HepG2 (cell line): Measurements from ENCODE around the gene DPEP3. TPM values are rescaled to one million over a fixed set of nuclear protein-coding genes. Genes with fewer than 3 reads are reported as not detected.

ENCODE experiments used
- CAMTA2 ChIP-seq: sonication (generic); formaldehyde crosslinking; IDR thresholded peaks from 2 replicates; pipeline ENCODE4 v1.4.0; 2020; ENCODE audit warnings: mild to moderate bottlenecking, missing genetic modification reagents, borderline replicate concordance
- DNMT1 ChIP-seq: sonication (generic); formaldehyde crosslinking; IDR thresholded peaks from 2 replicates; pipeline ENCODE4 v1.5.1; 2020; ENCODE audit warnings: mild to moderate bottlenecking, missing genetic modification reagents
- HCFC1 ChIP-seq: fragments of 150-350 bp; IDR thresholded peaks from 2 replicates; pipeline ENCODE4 v1.6.1; 2014; ENCODE audit warnings: low read depth, low read length
- KLF16 ChIP-seq, 2 experiments: sonication (generic) in 1 of 2; formaldehyde crosslinking in 1 of 2; IDR thresholded peaks; 2 replicates each; pipeline versions ENCODE4 v1.6.1 to v1.8.0; 2016 to 2023; ENCODE audit warnings: missing genetic modification reagents in 2 of 2, missing compliant biosample characterization in 1 of 2
- LCORL ChIP-seq, 2 experiments: fragments of 450-650 bp in 1 of 2; sonication (generic) in 1 of 2; formaldehyde crosslinking in 1 of 2; IDR thresholded peaks; 2 replicates each; pipeline versions ENCODE4 v1.5.0 to v1.6.1; 2017 to 2020; ENCODE audit warnings: antibody characterized with exemption in 1 of 2, missing genetic modification reagents in 1 of 2
- STAT5B ChIP-seq: sonication (generic); formaldehyde crosslinking; IDR thresholded peaks from 2 replicates; pipeline ENCODE4 v1.4.0; 2020; ENCODE audit warnings: missing genetic modification reagents
- TMF1 ChIP-seq: sonication (generic); formaldehyde crosslinking; IDR thresholded peaks from 2 replicates; pipeline ENCODE4 v1.8.1; 2022; ENCODE audit warnings: low read depth, missing genetic modification reagents
- ZFP37 ChIP-seq: sonication (generic); formaldehyde crosslinking; IDR thresholded peaks from 2 replicates; pipeline ENCODE4 v1.4.0; 2020; ENCODE audit warnings: missing genetic modification reagents, borderline replicate concordance
- ZNF274 ChIP-seq: sonication (generic); formaldehyde crosslinking; IDR thresholded peaks from 2 replicates; pipeline ENCODE4 v1.5.1; 2020; ENCODE audit warnings: mild to moderate bottlenecking, missing genetic modification reagents
- ZNF709 ChIP-seq: sonication (generic); formaldehyde crosslinking; IDR thresholded peaks from 2 replicates; pipeline ENCODE4 v1.5.0; 2020; ENCODE audit warnings: mild to moderate bottlenecking, missing genetic modification reagents
- polyA plus RNA-seq, 8 experiments: library from polyadenylated mRNA; depleted of rRNA in 3 of 8; stranded (reverse) in 7 of 8; unstranded in 1 of 8; fragments of >200 nt; fragmentation: Illumina TruSeq in 4 of 8; extraction: Trizol in 4 of 8; gene quantifications; 2 replicates each; pipeline versions ENCODE4 v1.2.1 to v1.2.3, GENCODE V29; 2011 to 2016; ENCODE audit warnings: low read depth in 4 of 8, missing spikeins in 1 of 8, mixed read lengths in 1 of 8; ENCODE audit not compliant: insufficient read depth in 1 of 8
- total RNA-seq, 5 experiments: library from RNA; depleted of rRNA; stranded (reverse); fragments of >200 nt; fragmentation: Illumina TruSeq; extraction: Trizol; gene quantifications; 2 replicates each; pipeline ENCODE4 v1.2.3, GENCODE V29; 2016; ENCODE audit warnings: low read depth in 1 of 5
- TF ChIP-seq, protein P1 (sequence below): sonication (generic); formaldehyde crosslinking; IDR thresholded peaks from 2 replicates; pipeline ENCODE4 v1.4.0; 2020; ENCODE audit warnings: mild to moderate bottlenecking, missing genetic modification reagents
- TF ChIP-seq, protein P2 (sequence below): sonication (generic); formaldehyde crosslinking; IDR thresholded peaks from 2 replicates; pipeline ENCODE4 v1.5.0; 2020; ENCODE audit warnings: mild to moderate bottlenecking, missing genetic modification reagents
- TF ChIP-seq, protein P3 (sequence below): sonication (generic); formaldehyde crosslinking; IDR thresholded peaks from 2 replicates; pipeline ENCODE4 v1.5.0; 2020; ENCODE audit warnings: missing genetic modification reagents
- TF ChIP-seq, protein P4 (sequence below): sonication (generic); formaldehyde crosslinking; IDR thresholded peaks from 2 replicates; pipeline ENCODE4 v1.4.0; 2020; ENCODE audit warnings: missing genetic modification reagents, borderline replicate concordance

Gene DPEP3
- total and polyA plus RNA-seq, 2 of the 13 experiments (the other 11 are each of a cell fraction or from before 2014, with no cell fraction given), result not detected

DNA sequence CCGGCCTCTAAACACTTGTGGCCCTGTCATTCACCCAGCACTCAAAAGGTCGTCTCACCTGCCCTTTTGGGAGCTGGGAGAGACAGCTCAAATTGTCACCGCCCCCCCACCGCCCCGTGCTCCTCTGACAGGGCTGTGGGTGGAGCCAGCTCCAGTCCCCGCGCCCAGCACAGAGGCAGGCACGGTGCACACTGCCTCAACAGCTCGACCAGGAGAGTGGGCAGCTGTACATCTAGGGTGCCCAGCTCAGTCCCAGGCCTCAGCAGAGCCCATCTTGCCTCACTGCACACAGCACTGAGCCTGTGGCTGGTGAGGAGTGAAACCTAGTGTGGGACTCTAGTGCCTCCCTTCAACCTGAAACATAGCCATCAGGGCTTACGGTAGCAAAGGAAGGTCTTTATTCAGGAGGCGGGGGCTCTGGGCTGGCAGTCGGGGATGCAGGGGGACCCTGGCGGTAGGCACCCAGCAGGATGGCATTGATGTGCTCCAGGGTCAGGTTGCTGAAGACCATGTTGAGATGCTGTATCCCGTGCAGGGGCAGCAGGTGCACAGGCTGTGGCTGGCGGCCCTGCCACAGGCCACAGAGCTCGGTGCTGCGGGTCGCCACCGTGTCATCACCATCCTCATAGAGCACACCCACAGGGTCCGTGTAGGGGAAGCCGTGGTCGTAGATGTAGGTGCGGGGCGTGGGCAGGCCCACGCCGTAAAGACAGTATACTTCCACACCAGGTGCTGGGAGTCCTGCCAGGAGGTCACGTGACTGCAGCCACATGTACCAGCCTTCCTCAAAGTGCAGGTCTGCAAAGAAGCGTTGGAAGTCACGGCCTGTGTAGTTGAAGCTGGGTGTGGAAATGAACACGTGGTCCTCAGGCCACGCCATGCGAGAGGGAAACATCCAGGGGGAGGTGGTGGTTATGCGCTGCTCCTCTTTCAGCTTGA lies 40.5 kb downstream of the DPEP3 start (continued):
- TF ChIP-seq, protein P1, sequence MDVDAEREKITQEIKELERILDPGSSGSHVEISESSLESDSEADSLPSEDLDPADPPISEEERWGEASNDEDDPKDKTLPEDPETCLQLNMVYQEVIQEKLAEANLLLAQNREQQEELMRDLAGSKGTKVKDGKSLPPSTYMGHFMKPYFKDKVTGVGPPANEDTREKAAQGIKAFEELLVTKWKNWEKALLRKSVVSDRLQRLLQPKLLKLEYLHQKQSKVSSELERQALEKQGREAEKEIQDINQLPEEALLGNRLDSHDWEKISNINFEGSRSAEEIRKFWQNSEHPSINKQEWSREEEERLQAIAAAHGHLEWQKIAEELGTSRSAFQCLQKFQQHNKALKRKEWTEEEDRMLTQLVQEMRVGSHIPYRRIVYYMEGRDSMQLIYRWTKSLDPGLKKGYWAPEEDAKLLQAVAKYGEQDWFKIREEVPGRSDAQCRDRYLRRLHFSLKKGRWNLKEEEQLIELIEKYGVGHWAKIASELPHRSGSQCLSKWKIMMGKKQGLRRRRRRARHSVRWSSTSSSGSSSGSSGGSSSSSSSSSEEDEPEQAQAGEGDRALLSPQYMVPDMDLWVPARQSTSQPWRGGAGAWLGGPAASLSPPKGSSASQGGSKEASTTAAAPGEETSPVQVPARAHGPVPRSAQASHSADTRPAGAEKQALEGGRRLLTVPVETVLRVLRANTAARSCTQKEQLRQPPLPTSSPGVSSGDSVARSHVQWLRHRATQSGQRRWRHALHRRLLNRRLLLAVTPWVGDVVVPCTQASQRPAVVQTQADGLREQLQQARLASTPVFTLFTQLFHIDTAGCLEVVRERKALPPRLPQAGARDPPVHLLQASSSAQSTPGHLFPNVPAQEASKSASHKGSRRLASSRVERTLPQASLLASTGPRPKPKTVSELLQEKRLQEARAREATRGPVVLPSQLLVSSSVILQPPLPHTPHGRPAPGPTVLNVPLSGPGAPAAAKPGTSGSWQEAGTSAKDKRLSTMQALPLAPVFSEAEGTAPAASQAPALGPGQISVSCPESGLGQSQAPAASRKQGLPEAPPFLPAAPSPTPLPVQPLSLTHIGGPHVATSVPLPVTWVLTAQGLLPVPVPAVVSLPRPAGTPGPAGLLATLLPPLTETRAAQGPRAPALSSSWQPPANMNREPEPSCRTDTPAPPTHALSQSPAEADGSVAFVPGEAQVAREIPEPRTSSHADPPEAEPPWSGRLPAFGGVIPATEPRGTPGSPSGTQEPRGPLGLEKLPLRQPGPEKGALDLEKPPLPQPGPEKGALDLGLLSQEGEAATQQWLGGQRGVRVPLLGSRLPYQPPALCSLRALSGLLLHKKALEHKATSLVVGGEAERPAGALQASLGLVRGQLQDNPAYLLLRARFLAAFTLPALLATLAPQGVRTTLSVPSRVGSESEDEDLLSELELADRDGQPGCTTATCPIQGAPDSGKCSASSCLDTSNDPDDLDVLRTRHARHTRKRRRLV (CRISPR knock-in tag), result no peak
- TF ChIP-seq, protein P2, sequence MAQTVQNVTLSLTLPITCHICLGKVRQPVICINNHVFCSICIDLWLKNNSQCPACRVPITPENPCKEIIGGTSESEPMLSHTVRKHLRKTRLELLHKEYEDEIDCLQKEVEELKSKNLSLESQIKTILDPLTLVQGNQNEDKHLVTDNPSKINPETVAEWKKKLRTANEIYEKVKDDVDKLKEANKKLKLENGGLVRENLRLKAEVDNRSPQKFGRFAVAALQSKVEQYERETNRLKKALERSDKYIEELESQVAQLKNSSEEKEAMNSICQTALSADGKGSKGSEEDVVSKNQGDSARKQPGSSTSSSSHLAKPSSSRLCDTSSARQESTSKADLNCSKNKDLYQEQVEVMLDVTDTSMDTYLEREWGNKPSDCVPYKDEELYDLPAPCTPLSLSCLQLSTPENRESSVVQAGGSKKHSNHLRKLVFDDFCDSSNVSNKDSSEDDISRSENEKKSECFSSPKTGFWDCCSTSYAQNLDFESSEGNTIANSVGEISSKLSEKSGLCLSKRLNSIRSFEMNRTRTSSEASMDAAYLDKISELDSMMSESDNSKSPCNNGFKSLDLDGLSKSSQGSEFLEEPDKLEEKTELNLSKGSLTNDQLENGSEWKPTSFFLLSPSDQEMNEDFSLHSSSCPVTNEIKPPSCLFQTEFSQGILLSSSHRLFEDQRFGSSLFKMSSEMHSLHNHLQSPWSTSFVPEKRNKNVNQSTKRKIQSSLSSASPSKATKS (CRISPR knock-in tag), result no peak
- TF ChIP-seq KLF16 (CRISPR knock-in tag; IDR thresholded peaks at IDR 0.05) (no peak), HCFC1 (no peak), TMF1 (CRISPR knock-in tag) (0 out of 2 replicates have a peak, but pooled peaks have one; percentile 48), ZFP37 (CRISPR knock-in tag) (no peak), ZNF709 (CRISPR knock-in tag) (no peak), ZNF274 (CRISPR knock-in tag) (peak; percentile 64; the same call in 1 of the 2 replicates), CAMTA2 (0 out of 2 replicates have a peak, but pooled peaks have one; percentile 67), LCORL (IDR thresholded peaks at IDR 0.05) (no peak), LCORL (CRISPR knock-in tag; IDR thresholded peaks at IDR 0.05) (no peak), STAT5B (CRISPR knock-in tag) (no peak), DNMT1 (CRISPR knock-in tag) (no peak)
- TF ChIP-seq, protein P3, sequence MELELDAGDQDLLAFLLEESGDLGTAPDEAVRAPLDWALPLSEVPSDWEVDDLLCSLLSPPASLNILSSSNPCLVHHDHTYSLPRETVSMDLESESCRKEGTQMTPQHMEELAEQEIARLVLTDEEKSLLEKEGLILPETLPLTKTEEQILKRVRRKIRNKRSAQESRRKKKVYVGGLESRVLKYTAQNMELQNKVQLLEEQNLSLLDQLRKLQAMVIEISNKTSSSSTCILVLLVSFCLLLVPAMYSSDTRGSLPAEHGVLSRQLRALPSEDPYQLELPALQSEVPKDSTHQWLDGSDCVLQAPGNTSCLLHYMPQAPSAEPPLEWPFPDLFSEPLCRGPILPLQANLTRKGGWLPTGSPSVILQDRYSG (CRISPR knock-in tag), result no peak
- TF ChIP-seq, protein P4, sequence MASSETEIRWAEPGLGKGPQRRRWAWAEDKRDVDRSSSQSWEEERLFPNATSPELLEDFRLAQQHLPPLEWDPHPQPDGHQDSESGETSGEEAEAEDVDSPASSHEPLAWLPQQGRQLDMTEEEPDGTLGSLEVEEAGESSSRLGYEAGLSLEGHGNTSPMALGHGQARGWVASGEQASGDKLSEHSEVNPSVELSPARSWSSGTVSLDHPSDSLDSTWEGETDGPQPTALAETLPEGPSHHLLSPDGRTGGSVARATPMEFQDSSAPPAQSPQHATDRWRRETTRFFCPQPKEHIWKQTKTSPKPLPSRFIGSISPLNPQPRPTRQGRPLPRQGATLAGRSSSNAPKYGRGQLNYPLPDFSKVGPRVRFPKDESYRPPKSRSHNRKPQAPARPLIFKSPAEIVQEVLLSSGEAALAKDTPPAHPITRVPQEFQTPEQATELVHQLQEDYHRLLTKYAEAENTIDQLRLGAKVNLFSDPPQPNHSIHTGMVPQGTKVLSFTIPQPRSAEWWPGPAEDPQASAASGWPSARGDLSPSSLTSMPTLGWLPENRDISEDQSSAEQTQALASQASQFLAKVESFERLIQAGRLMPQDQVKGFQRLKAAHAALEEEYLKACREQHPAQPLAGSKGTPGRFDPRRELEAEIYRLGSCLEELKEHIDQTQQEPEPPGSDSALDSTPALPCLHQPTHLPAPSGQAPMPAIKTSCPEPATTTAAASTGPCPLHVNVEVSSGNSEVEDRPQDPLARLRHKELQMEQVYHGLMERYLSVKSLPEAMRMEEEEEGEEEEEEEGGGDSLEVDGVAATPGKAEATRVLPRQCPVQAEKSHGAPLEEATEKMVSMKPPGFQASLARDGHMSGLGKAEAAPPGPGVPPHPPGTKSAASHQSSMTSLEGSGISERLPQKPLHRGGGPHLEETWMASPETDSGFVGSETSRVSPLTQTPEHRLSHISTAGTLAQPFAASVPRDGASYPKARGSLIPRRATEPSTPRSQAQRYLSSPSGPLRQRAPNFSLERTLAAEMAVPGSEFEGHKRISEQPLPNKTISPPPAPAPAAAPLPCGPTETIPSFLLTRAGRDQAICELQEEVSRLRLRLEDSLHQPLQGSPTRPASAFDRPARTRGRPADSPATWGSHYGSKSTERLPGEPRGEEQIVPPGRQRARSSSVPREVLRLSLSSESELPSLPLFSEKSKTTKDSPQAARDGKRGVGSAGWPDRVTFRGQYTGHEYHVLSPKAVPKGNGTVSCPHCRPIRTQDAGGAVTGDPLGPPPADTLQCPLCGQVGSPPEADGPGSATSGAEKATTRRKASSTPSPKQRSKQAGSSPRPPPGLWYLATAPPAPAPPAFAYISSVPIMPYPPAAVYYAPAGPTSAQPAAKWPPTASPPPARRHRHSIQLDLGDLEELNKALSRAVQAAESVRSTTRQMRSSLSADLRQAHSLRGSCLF, result no peak
